Colonic mucosa (tissue), 4 donors: ENCODE measurements around the gene MORC1. TPM values are rescaled to one million over a fixed set of nuclear protein-coding genes. Genes with fewer than 3 reads are reported as not detected.
A peak's percentile ranks its signal among the peaks of the same experiment; 100 is the strongest.

Experiments
- DNase-seq: peaks from one replicate; pipeline ENCODE4 v3.0.0-alpha.2; 2020
- H3K27ac ChIP-seq: fragments of 200-600 bp; one replicate; pipeline ENCODE4 v1.8.0; 2021
- H3K27me3 ChIP-seq: fragments of 200-600 bp; one replicate; pipeline ENCODE4 v1.8.0; 2021
- H3K36me3 ChIP-seq: fragments of 200-600 bp; one replicate; pipeline ENCODE4 v1.8.0; 2021
- H3K4me1 ChIP-seq: fragments of 200-600 bp; one replicate; pipeline ENCODE4 v1.8.0; 2021; ENCODE audit warnings: mild to moderate bottlenecking
- H3K4me3 ChIP-seq: fragments of 200-600 bp; one replicate; pipeline ENCODE4 v1.8.0; 2021
- H3K9ac ChIP-seq, 2 donors: one replicate each; pipeline ENCODE4 v1.7.0; 2013; ENCODE audit warnings: control low read depth in 2 of 2, low read depth in 2 of 2, low read length in 2 of 2
- H3K9me3 ChIP-seq: fragments of 200-600 bp; one replicate; pipeline ENCODE4 v1.8.0; 2021
- CTCF ChIP-seq: fragments of 200-600 bp; IDR thresholded peaks from one replicate; pipeline ENCODE4 v1.8.0; 2022; ENCODE audit warnings: antibody characterized with exemption, mild to moderate bottlenecking
- intact Hi-C: fragments of 100-400 bp; cut with DNase I; formaldehyde crosslinking; loops from one replicate; pipeline ENCODE4 v1.14.1; 2022
- total RNA-seq, 2 donors: library from RNA; stranded (reverse); fragmentation: NEBNext Ultra II Directional in 1 of 2; extraction: Animal tissue kit (Norgen Biotek cat#: 25700) in 1 of 2; gene quantifications; one replicate each; pipeline ENCODE4 v1.2.1, GENCODE V29; 2021
- donor health status: healthy.
- donor health status: DM: no; HTN: no; CAD: no.
- donor health status: DM: no; HTN: no; CAD: no.

Gene MORC1
- total RNA-seq, 2 donors from 2014 or later: not detected

DNA sequence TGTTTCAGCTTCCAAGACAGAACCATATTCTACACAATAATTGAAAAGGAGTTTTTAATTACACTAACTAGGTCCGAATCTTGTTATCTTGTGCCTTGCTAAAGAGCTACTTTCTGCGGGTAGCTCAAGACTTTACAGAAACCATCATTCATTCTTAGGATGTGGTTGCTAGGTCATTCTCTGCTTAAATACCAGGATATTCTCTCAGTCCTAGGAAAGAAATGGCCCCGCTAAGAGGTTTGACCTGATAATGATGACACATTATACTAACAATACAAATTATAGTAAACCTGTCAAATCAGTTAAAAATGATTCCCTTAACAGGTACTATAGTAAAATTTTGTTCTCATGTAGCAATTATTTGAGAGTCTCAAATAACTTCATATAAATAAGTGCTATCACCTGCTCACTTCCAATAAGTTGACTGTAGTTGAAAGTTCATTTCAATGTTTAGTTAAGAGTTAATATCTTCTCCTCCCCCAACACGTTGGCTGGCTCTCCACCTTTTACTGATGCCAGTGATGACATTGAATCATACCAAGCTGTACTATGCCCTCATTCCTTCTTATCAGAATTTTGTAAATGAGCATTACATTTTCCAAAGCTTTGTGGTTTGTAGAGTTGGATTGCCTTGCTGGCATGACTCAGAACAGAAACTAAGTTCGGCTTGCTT, 15.0 kb upstream of the MORC1 start:
- Histone ChIP-seq H3K4me3 (no peak overlapping the region), H3K9me3 (no peaks in the 10 kb centered on the region), H3K4me1 (no peaks in the 10 kb centered on the region), H3K36me3 (no peaks in the 10 kb centered on the region), H3K9ac (no peak overlapping the region), H3K27ac (peak overlapping the region; percentile 67), H3K27me3 (no peaks in the 10 kb centered on the region)
- intact Hi-C loops: no loop called here
- TF ChIP-seq CTCF: no peak
- peak; percentile 59 for DNase-seq

DNA sequence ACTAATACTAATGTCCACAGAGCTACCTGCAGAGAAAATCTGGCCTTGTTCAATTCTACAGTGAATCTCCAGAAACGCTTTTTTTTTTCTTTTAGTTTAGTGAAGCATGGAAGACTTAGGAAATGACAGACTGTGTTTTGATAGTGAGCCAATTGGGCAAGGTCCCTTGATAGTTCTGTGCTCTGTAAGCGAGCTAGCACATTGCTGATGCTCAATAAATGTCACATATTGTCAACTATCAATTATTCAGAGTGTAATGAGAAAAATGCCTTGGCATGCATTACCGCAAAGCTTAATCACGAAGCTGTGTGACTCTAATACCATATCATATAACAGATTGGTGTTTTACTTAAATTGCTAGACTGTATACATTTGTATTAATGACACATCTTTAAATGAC, 13.3 kb upstream of the MORC1 start:
- Histone ChIP-seq H3K36me3 (no peaks in the 10 kb centered on the region), H3K9ac (no peak overlapping the region), H3K27me3 (no peaks in the 10 kb centered on the region), H3K9me3 (no peaks in the 10 kb centered on the region), H3K4me1 (no peaks in the 10 kb centered on the region), H3K27ac (no peak overlapping the region), H3K4me3 (no peak overlapping the region)
- TF ChIP-seq CTCF: no peak
- DNase-seq: no peak
- intact Hi-C loops: no loop called here

GRCh38 chr3:109127553-109127952, 9.6 kb upstream of the MORC1 start:
- H3K4me1 ChIP-seq: no peaks in the 10 kb centered on the region

GRCh38 chr3:109125902-109126301, 8.0 kb upstream of the MORC1 start:
- no peaks in the 10 kb centered on the region for H3K27me3 ChIP-seq
- peak; percentile 37 for DNase-seq
- H3K9me3 ChIP-seq: no peaks in the 10 kb centered on the region
- H3K4me1 ChIP-seq: no peaks in the 10 kb centered on the region
- TF ChIP-seq CTCF: no peak
- H3K27ac ChIP-seq: no peak overlapping the region
- no peaks in the 10 kb centered on the region for H3K36me3 ChIP-seq
- no peak overlapping the region for H3K4me3 ChIP-seq
- H3K9ac ChIP-seq: no peak overlapping the region
- intact Hi-C loops: no loop called here

More at GRCh38 chr3:109127553-109127952, 9.6 kb upstream of the MORC1 start:
- no peak overlapping the region for H3K27ac ChIP-seq
- H3K9me3 ChIP-seq: no peaks in the 10 kb centered on the region
- no peak overlapping the region for H3K4me3 ChIP-seq
- H3K36me3 ChIP-seq: no peaks in the 10 kb centered on the region
- H3K27me3 ChIP-seq: no peaks in the 10 kb centered on the region
- intact Hi-C loops: no loop called here
- no peak overlapping the region for H3K9ac ChIP-seq
- no peak for TF ChIP-seq CTCF
- no peak for DNase-seq

DNA sequence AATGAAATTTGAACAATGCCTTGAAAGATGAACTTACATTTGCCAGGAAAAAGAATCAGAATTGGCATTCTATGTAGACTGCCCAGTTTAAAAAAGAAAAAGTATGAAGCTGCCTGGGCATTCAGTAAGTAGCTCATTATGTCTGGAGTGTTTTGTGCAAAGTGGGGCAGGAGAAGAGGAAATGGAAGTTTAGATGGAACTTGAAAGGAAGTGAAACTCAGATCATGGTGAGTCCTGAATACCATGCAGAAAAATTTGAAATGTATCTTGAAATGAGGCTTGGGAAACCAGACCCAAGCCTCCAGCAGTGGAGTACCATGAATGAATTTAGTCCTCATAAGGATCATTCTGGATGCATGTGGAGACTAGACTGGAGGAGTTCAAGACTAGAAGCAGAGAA, 4.8 kb upstream of the MORC1 start:
- H3K9me3 ChIP-seq: no peaks in the 10 kb centered on the region
- TF ChIP-seq CTCF: no peak
- H3K4me1 ChIP-seq: no peaks in the 10 kb centered on the region
- H3K36me3 ChIP-seq: no peaks in the 10 kb centered on the region
- H3K9ac ChIP-seq: no peak overlapping the region
- intact Hi-C loops: no loop called here
- DNase-seq: no peak
- H3K4me3 ChIP-seq: no peak overlapping the region
- H3K27me3 ChIP-seq: no peaks in the 10 kb centered on the region
- no peak overlapping the region for H3K27ac ChIP-seq
